SU-DHL-6 (cell line): ENCODE results near the gene MICAL3.

Experiments used
- H2AFZ ChIP-seq: fragments of 200-600 bp; sonication (generic); 2 replicates; pipeline ENCODE4 v1.6.1; 2014; ENCODE audit warnings: low read depth, mild to moderate bottlenecking, moderate library complexity, mixed read lengths, antibody characterized with exemption, low read length; ENCODE audit not compliant: severe bottlenecking
- H3F3A ChIP-seq: fragments of 200-600 bp; shearing (Covaris generic); 2 replicates; pipeline ENCODE4 v1.6.0; 2016; ENCODE audit warnings: antibody characterized with exemption, mild to moderate bottlenecking; ENCODE audit not compliant: insufficient read depth
- H3K27ac ChIP-seq: fragments of 200-600 bp; sonication (generic); 2 replicates; pipeline ENCODE4 v1.5.1; 2016; ENCODE audit warnings: low read depth, mild to moderate bottlenecking, low read length, moderate library complexity, mixed read lengths
- H3K27me3 ChIP-seq: fragments of 200-600 bp; sonication (generic), shearing (Covaris generic); 2 replicates; pipeline ENCODE4 v1.6.0; 2014; ENCODE audit warnings: mild to moderate bottlenecking, low read length
- H3K36me3 ChIP-seq: fragments of 200-600 bp; sonication (generic); 2 replicates; pipeline ENCODE4 v1.6.1; 2014; ENCODE audit warnings: mild to moderate bottlenecking, low read length, mixed read lengths
- H3K4me2 ChIP-seq: fragments of 300-600, 200-600 bp; shearing (Covaris generic), sonication (generic); 2 replicates; pipeline ENCODE4 v1.6.0; 2014; ENCODE audit warnings: low read length, low read depth, mild to moderate bottlenecking; ENCODE audit not compliant: poor library complexity, severe bottlenecking
- H3K4me3 ChIP-seq: fragments of 200-600 bp; sonication (generic); 2 replicates; pipeline ENCODE4 v1.5.1; 2014; ENCODE audit warnings: antibody characterized with exemption, low read length, mild to moderate bottlenecking, mixed read lengths; ENCODE audit not compliant: insufficient read depth, poor library complexity, severe bottlenecking
- H3K79me2 ChIP-seq: fragments of 200-600 bp; sonication (generic); 2 replicates; pipeline ENCODE4 v1.6.1; 2014; ENCODE audit warnings: mild to moderate bottlenecking, low read length, moderate library complexity; ENCODE audit not compliant: insufficient read depth
- H3K9ac ChIP-seq: fragments of 200-600 bp; sonication (generic); 2 replicates; pipeline ENCODE4 v1.7.0; 2014; ENCODE audit warnings: mild to moderate bottlenecking, low read length
- H3K9me2 ChIP-seq: fragments of 200-600 bp; sonication (generic); replicated peaks from 2 replicates; pipeline ENCODE4 v1.6.1; 2014; ENCODE audit warnings: low read length; ENCODE audit not compliant: insufficient read depth
- H3K9me3 ChIP-seq: fragments of 200-600 bp; sonication (generic); 2 replicates; pipeline ENCODE4 v1.6.1; 2014; ENCODE audit warnings: low read length, mixed read lengths; ENCODE audit not compliant: insufficient read depth
- H4K20me1 ChIP-seq: fragments of 200-600 bp; sonication (generic); 2 replicates; pipeline ENCODE4 v1.6.1; 2014; ENCODE audit warnings: low read depth, mild to moderate bottlenecking, antibody characterized with exemption, low read length, moderate library complexity, mixed read lengths
- CTCF ChIP-seq: fragments of 200-600 bp; sonication (generic); IDR thresholded peaks from one replicate; pipeline ENCODE4 v1.5.1; 2017; ENCODE audit warnings: antibody characterized with exemption, mild to moderate bottlenecking, low read length, moderate library complexity; ENCODE audit not compliant: insufficient read depth, poor library complexity, severe bottlenecking
- EZH2phosphoT487 ChIP-seq: fragments of 200-600 bp; sonication (generic), shearing (Covaris generic); conservative IDR thresholded peaks from 2 replicates; pipeline ENCODE4 v1.6.1; 2018; ENCODE audit warnings: mild to moderate bottlenecking, antibody characterized with exemption, low read length, moderate library complexity, mixed read lengths

The MICAL3 gene

GRCh38 chr22:17820879-17821439, 203.4 kb downstream of the MICAL3 start:
- no peaks in the 10 kb centered on the region for H3F3A ChIP-seq
- H3K9me3 ChIP-seq: no peaks in the 10 kb centered on the region
- H3K9ac ChIP-seq: no peak overlapping the region
- no peaks in the 10 kb centered on the region for H4K20me1 ChIP-seq
- no peak overlapping the region for H2AFZ ChIP-seq
- H3K4me2 ChIP-seq: no peak overlapping the region
- no peaks in the 10 kb centered on the region for H3K79me2 ChIP-seq
- H3K36me3 ChIP-seq: no peaks in the 10 kb centered on the region
- H3K27ac ChIP-seq: no peak overlapping the region
- no peak for TF ChIP-seq CTCF
- no peak for TF ChIP-seq EZH2phosphoT487
- no peaks in the 10 kb centered on the region for H3K27me3 ChIP-seq
- no peak overlapping the region for H3K4me3 ChIP-seq
- no peaks in the 10 kb centered on the region for H3K9me2 ChIP-seq

- H3K36me3 ChIP-seq: no peaks in the 10 kb centered on the region
These were observed 205.7 kb downstream of the MICAL3 start for GRCh38 chr22:17818649-17819048.

GRCh38 chr22:17818180-17818579, 206.2 kb downstream of the MICAL3 start:
- Histone ChIP-seq H3K4me2 (no peak overlapping the region), H3K27me3 (no peaks in the 10 kb centered on the region), H2AFZ (no peak overlapping the region), H3K27ac (no peak overlapping the region), H3K36me3 (no peaks in the 10 kb centered on the region), H3K79me2 (no peaks in the 10 kb centered on the region), H3K4me3 (no peak overlapping the region), H3F3A (no peaks in the 10 kb centered on the region), H3K9me3 (no peaks in the 10 kb centered on the region), H3K9me2 (no peaks in the 10 kb centered on the region), H4K20me1 (no peaks in the 10 kb centered on the region), H3K9ac (no peak overlapping the region)
- TF ChIP-seq CTCF (no peak), EZH2phosphoT487 (no peak)

More at GRCh38 chr22:17818649-17819048, 205.7 kb downstream of the MICAL3 start:
- no peaks in the 10 kb centered on the region for H4K20me1 ChIP-seq
- no peaks in the 10 kb centered on the region for H3K9me2 ChIP-seq
- H3K27ac ChIP-seq: no peak overlapping the region
- no peak overlapping the region for H3K4me3 ChIP-seq
- H3K27me3 ChIP-seq: no peaks in the 10 kb centered on the region
- no peak overlapping the region for H2AFZ ChIP-seq
- H3K79me2 ChIP-seq: no peaks in the 10 kb centered on the region
- H3K9me3 ChIP-seq: no peaks in the 10 kb centered on the region
- H3K9ac ChIP-seq: no peak overlapping the region
- no peak overlapping the region for H3K4me2 ChIP-seq
- TF ChIP-seq CTCF (no peak), EZH2phosphoT487 (no peak)
- H3F3A ChIP-seq: no peaks in the 10 kb centered on the region
